IPS-20b (cell line): ENCODE data around the gene UBL4A.
"Not testable (repeated sequence)": the region's sequence is repeated elsewhere in the genome, so short reads cannot be mapped to it uniquely, and the experiment has no call there.

ENCODE experiments used
- H3K27ac ChIP-seq: one replicate; pipeline ENCODE4 v1.5.1; 2013; ENCODE audit warnings: low read length
- H3K27me3 ChIP-seq: 2 replicates; pipeline ENCODE4 v1.6.1; 2013; ENCODE audit warnings: mild to moderate bottlenecking, low read length, inconsistent platforms; ENCODE audit not compliant: insufficient read depth
- H3K36me3 ChIP-seq: 2 replicates; pipeline ENCODE4 v1.6.1; 2013; ENCODE audit warnings: low read depth, mild to moderate bottlenecking, inconsistent platforms, low read length, moderate library complexity; ENCODE audit not compliant: insufficient read depth
- H3K4me1 ChIP-seq: 2 replicates; pipeline ENCODE4 v1.6.1; 2013; ENCODE audit warnings: mild to moderate bottlenecking, control low read depth, inconsistent platforms, low read length, moderate library complexity; ENCODE audit not compliant: insufficient read depth
- H3K4me3 ChIP-seq: 2 replicates; pipeline ENCODE4 v1.5.1; 2013; ENCODE audit warnings: mild to moderate bottlenecking, low read length, inconsistent platforms
- H3K9ac ChIP-seq: 2 replicates; pipeline ENCODE4 v1.6.1; 2013; ENCODE audit warnings: low read depth, mild to moderate bottlenecking, inconsistent platforms, low read length, moderate library complexity
- H3K9me3 ChIP-seq: 2 replicates; pipeline ENCODE4 v1.6.1; 2013; ENCODE audit warnings: mild to moderate bottlenecking, low read depth, low read length, inconsistent platforms; ENCODE audit not compliant: insufficient read depth

The UBL4A gene

GRCh38 chrX:154506483-154507332 lies 20.3 kb upstream of the UBL4A start:
- Histone ChIP-seq H3K27me3 (no peaks in the 10 kb centered on the region), H3K9me3 (no peaks in the 10 kb centered on the region), H3K9ac (no peak overlapping the region), H3K4me1 (no peaks in the 10 kb centered on the region), H3K36me3 (no peaks in the 10 kb centered on the region), H3K4me3 (no peak overlapping the region), H3K27ac (no peak overlapping the region)

GRCh38 chrX:154505734-154506133 lies 19.3 kb upstream of the UBL4A start:
- no peaks in the 10 kb centered on the region for H3K9me3 ChIP-seq
- H3K27ac ChIP-seq = no peak overlapping the region
- no peak overlapping the region for H3K9ac ChIP-seq

GRCh38 chrX:154502989-154503388 lies 16.6 kb upstream of the UBL4A start:
- no peaks in the 10 kb centered on the region for H3K27me3 ChIP-seq
- H3K27ac ChIP-seq = no peak overlapping the region
- H3K4me3 ChIP-seq = no peak overlapping the region

More at GRCh38 chrX:154505734-154506133, 19.3 kb upstream of the UBL4A start:
- H3K27me3 ChIP-seq = no peaks in the 10 kb centered on the region
- no peaks in the 10 kb centered on the region for H3K36me3 ChIP-seq
- H3K4me3 ChIP-seq = no peak overlapping the region
- H3K4me1 ChIP-seq = no peaks in the 10 kb centered on the region

GRCh38 chrX:154502098-154502497 lies 15.7 kb upstream of the UBL4A start:
- H3K36me3 ChIP-seq = no peaks in the 10 kb centered on the region
- H3K9me3 ChIP-seq = no peaks in the 10 kb centered on the region

More at GRCh38 chrX:154502989-154503388, 16.6 kb upstream of the UBL4A start:
- Histone ChIP-seq H3K9ac (no peak overlapping the region), H3K4me1 (no peaks in the 10 kb centered on the region), H3K36me3 (no peaks in the 10 kb centered on the region), H3K9me3 (no peaks in the 10 kb centered on the region)

GRCh38 chrX:154501423-154501822 lies 15.0 kb upstream of the UBL4A start:
- not testable (repeated sequence) for H3K36me3 ChIP-seq, H3K4me3 ChIP-seq, H3K9me3 ChIP-seq, H3K9ac ChIP-seq, H3K27me3 ChIP-seq, H3K27ac ChIP-seq, H3K4me1 ChIP-seq

More at GRCh38 chrX:154502098-154502497, 15.7 kb upstream of the UBL4A start:
- H3K9ac ChIP-seq = no peak overlapping the region
- H3K27ac ChIP-seq = no peak overlapping the region
- no peaks in the 10 kb centered on the region for H3K27me3 ChIP-seq
- no peak overlapping the region for H3K4me3 ChIP-seq
- H3K4me1 ChIP-seq = no peaks in the 10 kb centered on the region

GRCh38 chrX:154496591-154497137 lies 10.2 kb upstream of the UBL4A start:
- H3K4me1 ChIP-seq, H3K9ac ChIP-seq, H3K4me3 ChIP-seq, H3K36me3 ChIP-seq, H3K9me3 ChIP-seq, H3K27me3 ChIP-seq, H3K27ac ChIP-seq: not testable (repeated sequence)

GRCh38 chrX:154495472-154495922 lies 9.1 kb upstream of the UBL4A start:
- no peak overlapping the region for H3K27ac ChIP-seq
- H3K4me1 ChIP-seq = no peaks in the 10 kb centered on the region
- H3K4me3 ChIP-seq = no peak overlapping the region
- no peaks in the 10 kb centered on the region for H3K9me3 ChIP-seq
- H3K9ac ChIP-seq = no peak overlapping the region
- no peaks in the 10 kb centered on the region; the same call in 1 of the 2 replicates for H3K27me3 ChIP-seq
- H3K36me3 ChIP-seq = no peaks in the 10 kb centered on the region

DNA sequence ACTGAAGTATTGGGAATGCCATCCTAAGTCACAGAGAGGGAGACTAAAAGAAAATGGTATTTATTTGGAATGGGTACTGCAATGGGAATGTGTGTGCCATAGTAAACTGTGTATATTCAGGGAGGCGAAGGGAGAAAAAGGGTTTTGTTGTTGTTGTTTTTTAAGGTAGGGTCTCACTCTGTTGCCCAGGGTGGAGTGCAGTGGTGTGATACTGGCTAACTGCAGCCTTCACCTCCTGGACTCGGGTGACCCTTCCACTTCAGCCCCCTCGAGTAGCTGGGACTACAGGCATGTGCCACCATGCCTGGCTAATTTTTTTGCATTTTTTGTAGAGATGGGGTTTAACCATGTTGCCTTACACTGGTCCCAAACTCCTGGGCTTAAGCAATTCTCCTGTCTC lies 8.3 kb upstream of the UBL4A start:
- no peak overlapping the region for H3K9ac ChIP-seq
- peaks cover 1% of the 10 kb centered on the region; the same call in 1 of the 2 replicates for H3K27me3 ChIP-seq
- no peaks in the 10 kb centered on the region for H3K36me3 ChIP-seq
- H3K27ac ChIP-seq = no peak overlapping the region
- H3K4me1 ChIP-seq = no peaks in the 10 kb centered on the region
- no peaks in the 10 kb centered on the region for H3K9me3 ChIP-seq
- H3K4me3 ChIP-seq = no peak overlapping the region

GRCh38 chrX:154490414-154491083 lies 4.1 kb upstream of the UBL4A start, which contains the start of gene SLC10A3:
SLC10A3 (minus strand) TSS chrX:154490629; CDS start chrX:154488940, 1,689 bp downstream.
- peak within 1 kb of the TSS; percentile 74; the same call in 1 of the 2 replicates for H3K9ac ChIP-seq
- no peaks in the 10 kb centered on the region for H3K9me3 ChIP-seq
- peak within 1 kb of the TSS; percentile 71 for H3K4me3 ChIP-seq
- H3K4me1 ChIP-seq = no peaks in the 10 kb centered on the region
- no peak within 1 kb of the TSS for H3K27ac ChIP-seq
- peaks cover 7% of the 10 kb centered on the region; the same call in 1 of the 2 replicates for H3K27me3 ChIP-seq
- H3K36me3 ChIP-seq = no peaks in the 10 kb centered on the region

- no peak overlapping the region for H3K27ac ChIP-seq
- H3K9me3 ChIP-seq = no peaks in the 10 kb centered on the region
- H3K36me3 ChIP-seq = no peaks in the 10 kb centered on the region
- H3K9ac ChIP-seq = peak overlapping the region; percentile 42; the same call in 1 of the 2 replicates
- peak overlapping the region; percentile 59; the same call in 1 of the 2 replicates for H3K4me3 ChIP-seq
- H3K4me1 ChIP-seq = no peaks in the 10 kb centered on the region
- H3K27me3 ChIP-seq = peaks cover 7% of the 10 kb centered on the region; the same call in 1 of the 2 replicates
These were observed 3.6 kb upstream of the UBL4A start for GRCh38 chrX:154490021-154490413.

- Histone ChIP-seq H3K4me3 (no peak overlapping the region), H3K9me3 (no peaks in the 10 kb centered on the region), H3K36me3 (no peaks in the 10 kb centered on the region), H3K27me3 (peaks cover 7% of the 10 kb centered on the region; the same call in 1 of the 2 replicates), H3K4me1 (no peaks in the 10 kb centered on the region), H3K9ac (no peak overlapping the region), H3K27ac (no peak overlapping the region)
These were observed 2.8 kb upstream of the UBL4A start for GRCh38 chrX:154489182-154489581.
